Common myeloid progenitor, CD34-positive (primary cell): ENCODE data around the gene MPPED1.

ENCODE experiments used
- CTCF ChIA-PET: fragments of 350-600 bp; sonication (Branson Sonifier 250); formaldehyde crosslinking; loops from one replicate; lab custom pipeline; 2021; ENCODE audit warnings: antibody characterized with exemption; lab: Charles Lee
- POLR2A ChIA-PET: fragments of 350-600 bp; sonication (Branson Sonifier 250); formaldehyde crosslinking; loops from one replicate; lab custom pipeline; 2021; ENCODE audit warnings: antibody characterized with exemption; lab: Charles Lee
- DNase-seq, 3 donors: peaks; one replicate each; pipeline versions ENCODE4 v3.0.0 to v3.0.0-alpha.2; 2013
- H3K27ac ChIP-seq, 2 experiments: 1 replicate in 1 of 2; 2 replicates in 1 of 2; pipeline ENCODE4 v1.7.0; 2013; ENCODE audit warnings: inconsistent platforms in 2 of 2, low read length in 2 of 2, mild to moderate bottlenecking in 2 of 2, low read depth in 1 of 2, moderate library complexity in 1 of 2; ENCODE audit not compliant: severe bottlenecking in 2 of 2, insufficient read depth in 1 of 2, poor library complexity in 1 of 2
- H3K27me3 ChIP-seq, 5 experiments: replicated peaks in 2 of 5; 1 replicate in 3 of 5; 2 replicates in 2 of 5; pipeline versions ENCODE4 v1.6.1 to v1.7.0; 2013; ENCODE audit warnings: low read length in 4 of 5, mild to moderate bottlenecking in 2 of 5, moderate library complexity in 2 of 5, inconsistent platforms in 1 of 5; ENCODE audit not compliant: insufficient read depth in 5 of 5, control insufficient read depth in 4 of 5
- H3K36me3 ChIP-seq, 4 experiments: 1 replicate in 2 of 4; 2 replicates in 2 of 4; pipeline versions ENCODE4 v1.6.1 to v1.7.0; 2013; ENCODE audit warnings: low read length in 3 of 4, control low read depth in 1 of 4, mild to moderate bottlenecking in 1 of 4; ENCODE audit not compliant: control insufficient read depth in 4 of 4, insufficient read depth in 4 of 4
- H3K4me1 ChIP-seq, 4 experiments: 1 replicate in 3 of 4; 2 replicates in 1 of 4; pipeline versions ENCODE4 v1.6.1 to v1.7.1; 2013; ENCODE audit warnings: low read length in 3 of 4, mild to moderate bottlenecking in 3 of 4, control low read depth in 1 of 4, inconsistent platforms in 1 of 4, moderate library complexity in 1 of 4; ENCODE audit not compliant: control insufficient read depth in 4 of 4, insufficient read depth in 4 of 4; ENCODE audit errors: control extremely low read depth in 1 of 4
- H3K4me3 ChIP-seq, 7 experiments: 1 replicate in 4 of 7; 2 replicates in 3 of 7; pipeline versions ENCODE4 v1.5.1 to v1.7.0; 2013; ENCODE audit warnings: mild to moderate bottlenecking in 7 of 7, low read length in 6 of 7, moderate library complexity in 6 of 7, inconsistent platforms in 2 of 7, low read depth in 2 of 7, control low read depth in 1 of 7; ENCODE audit not compliant: insufficient read depth in 4 of 7, control insufficient read depth in 1 of 7; ENCODE audit errors: extremely low read depth in 1 of 7
- H3K9me3 ChIP-seq, 5 experiments: 1 replicate in 4 of 5; 2 replicates in 1 of 5; pipeline versions ENCODE4 v1.6.1 to v1.7.1; 2013; ENCODE audit warnings: low read length in 4 of 5, mild to moderate bottlenecking in 2 of 5, inconsistent platforms in 1 of 5, low read depth in 1 of 5, moderate library complexity in 1 of 5; ENCODE audit not compliant: control insufficient read depth in 4 of 5, insufficient read depth in 2 of 5; ENCODE audit errors: control extremely low read depth in 1 of 5
- WGBS: methylation state at CpG from one replicate; pipeline ENCODE4 v1.1.5; 2013; ENCODE audit not compliant: insufficient coverage; 5-methylcytosine and 5-hydroxymethylcytosine counted together

MPPED1 gene

GRCh38 chr22:43534916-43535315 lies 123.1 kb downstream of the MPPED1 start:
- Histone ChIP-seq H3K27me3 (peaks cover 0 to 1% (median 0%) of the 10 kb centered on the region in 5 experiments), H3K27ac (no peak overlapping the region), H3K4me3 (no peak overlapping the region), H3K9me3 (no peaks in the 10 kb centered on the region), H3K36me3 (no peaks in the 10 kb centered on the region), H3K4me1 (no peaks in the 10 kb centered on the region)
- no peak for DNase-seq
- ChIA-PET POLR2A (no interaction called here), CTCF (no interaction called here)
- WGBS: 96% methylated on average over 5 of the region's 6 CpGs

- H3K27me3 ChIP-seq: peaks cover 0 to 1% (median 0%) of the 10 kb centered on the region in 5 experiments
- H3K27ac ChIP-seq: no peak overlapping the region
- POLR2A ChIA-PET: no interaction called here
- no peaks in the 10 kb centered on the region for H3K9me3 ChIP-seq
- WGBS: 100% methylated on average over 6 of the region's 7 CpGs
- CTCF ChIA-PET: no interaction called here
- H3K4me1 ChIP-seq: no peaks in the 10 kb centered on the region
- no peaks in the 10 kb centered on the region for H3K36me3 ChIP-seq
- DNase-seq: no peak
- H3K4me3 ChIP-seq: no peak overlapping the region
Measured at GRCh38 chr22:43535336-43535735, 123.5 kb downstream of the MPPED1 start.

DNA sequence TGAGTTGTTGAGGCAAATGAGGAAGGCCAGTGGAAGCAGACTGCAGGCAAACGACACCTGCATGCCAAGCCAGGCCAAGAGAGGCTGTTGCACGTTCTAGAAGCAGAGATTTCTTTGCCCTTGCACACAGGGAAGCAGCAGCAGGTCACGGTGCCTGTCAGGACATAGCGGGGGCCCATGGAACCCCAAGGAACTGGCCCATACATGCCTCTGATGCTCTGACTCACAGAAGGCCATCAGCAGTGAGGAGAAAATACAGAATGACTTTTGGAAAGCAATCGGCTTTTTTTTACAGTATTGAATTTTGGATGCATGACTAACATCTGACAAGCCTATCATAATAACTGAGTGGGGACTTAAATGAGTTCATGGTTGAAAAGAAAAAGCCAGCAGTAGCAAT lies 123.9 kb downstream of the MPPED1 start:
- 80% methylated on average over 5 of the region's 5 CpGs for WGBS
- DNase-seq: no peak
- ChIA-PET CTCF (no interaction called here), POLR2A (no interaction called here)
- Histone ChIP-seq H3K4me1 (no peaks in the 10 kb centered on the region), H3K27ac (no peak overlapping the region), H3K27me3 (no peaks in the 10 kb centered on the region), H3K36me3 (no peaks in the 10 kb centered on the region), H3K9me3 (no peaks in the 10 kb centered on the region), H3K4me3 (no peak overlapping the region)

DNA sequence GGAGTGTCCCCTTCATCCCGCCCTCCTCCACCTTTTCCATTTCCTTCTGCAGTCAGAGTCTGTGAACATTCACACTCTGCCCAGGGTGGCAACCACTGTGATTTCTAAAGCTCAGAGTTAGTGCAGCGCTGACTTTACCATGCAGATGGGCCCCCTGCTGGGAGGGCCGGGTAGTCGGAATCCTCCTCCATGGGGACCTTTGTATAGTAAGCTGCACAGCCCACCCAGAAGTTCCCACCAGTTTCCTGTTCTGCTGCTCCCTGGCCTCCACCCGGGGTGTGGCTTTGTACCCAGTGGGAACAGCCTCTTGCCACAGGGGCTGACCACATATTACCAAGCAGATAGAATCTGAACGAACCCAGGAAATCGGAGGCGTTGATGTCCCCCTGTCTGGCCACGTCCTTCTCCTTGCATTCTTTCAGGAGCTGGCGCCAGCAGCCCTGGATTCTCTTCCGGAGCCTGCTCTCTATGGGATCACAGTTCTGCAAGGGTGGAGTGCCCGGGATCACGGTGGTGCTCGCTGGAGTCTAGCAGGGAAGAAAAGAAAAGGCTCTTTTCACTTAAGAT lies 125.3 kb downstream of the MPPED1 start:
- Histone ChIP-seq H3K4me1 (no peaks in the 10 kb centered on the region), H3K27ac (no peak overlapping the region), H3K27me3 (no peaks in the 10 kb centered on the region), H3K9me3 (no peaks in the 10 kb centered on the region), H3K4me3 (no peak overlapping the region), H3K36me3 (no peaks in the 10 kb centered on the region)
- POLR2A ChIA-PET: no interaction called here
- 91% methylated on average over 10 of the region's 14 CpGs for WGBS
- CTCF ChIA-PET: no interaction called here
- no peak for DNase-seq

DNA sequence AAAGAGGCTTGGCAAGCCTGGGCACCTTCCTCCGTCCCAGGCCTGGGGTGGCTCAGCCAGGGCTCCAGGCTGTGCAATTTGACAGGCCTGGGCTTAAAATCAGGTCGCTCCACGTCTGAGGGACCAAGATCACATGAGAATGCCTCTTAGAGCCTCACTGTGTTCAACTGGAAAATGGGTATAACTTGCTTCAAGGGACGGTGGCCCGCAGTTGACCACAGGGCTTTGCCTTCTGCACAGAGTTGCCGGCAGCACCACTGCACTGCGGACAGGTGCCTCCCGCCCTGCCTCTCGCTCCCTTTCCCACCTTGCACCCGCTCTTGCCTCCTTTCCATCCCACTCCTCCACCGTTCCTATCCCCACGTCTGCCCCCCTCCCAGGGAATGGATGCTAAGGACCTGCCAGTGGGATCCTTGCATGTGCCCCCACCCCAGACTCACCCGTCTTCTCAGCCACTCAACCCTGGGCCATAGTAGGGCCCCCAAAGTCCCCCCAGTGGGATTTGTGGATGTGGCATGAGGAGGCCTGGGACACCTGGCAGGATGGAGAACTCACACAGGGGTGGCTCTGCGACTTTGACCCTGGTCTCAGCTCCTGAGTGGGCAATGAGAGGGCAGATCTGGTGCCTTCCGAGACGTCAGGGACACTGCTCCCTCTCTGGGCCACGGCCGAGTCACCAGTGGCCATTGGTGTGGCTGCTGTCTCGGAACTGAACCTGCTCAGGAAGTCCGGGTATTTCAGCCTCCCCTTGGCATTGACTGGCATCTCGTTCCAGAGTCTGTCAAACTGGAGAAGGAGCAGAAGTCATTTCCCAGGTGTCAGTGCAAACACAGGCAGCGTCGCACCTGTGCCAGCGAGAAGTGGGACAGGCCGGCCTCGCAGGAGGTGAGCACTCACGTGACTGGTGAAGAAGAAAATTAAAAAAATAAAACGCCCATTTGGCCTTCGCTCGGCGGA lies 128.0 kb downstream of the MPPED1 start:
- CTCF ChIA-PET: no interaction called here
- H3K27ac ChIP-seq: no peak overlapping the region
- H3K4me3 ChIP-seq: no peak overlapping the region
- H3K36me3 ChIP-seq: no peaks in the 10 kb centered on the region
- no peak for DNase-seq
- 96% methylated on average over 30 of the region's 31 CpGs for WGBS
- H3K9me3 ChIP-seq: no peaks in the 10 kb centered on the region
- H3K27me3 ChIP-seq: no peaks in the 10 kb centered on the region
- H3K4me1 ChIP-seq: no peaks in the 10 kb centered on the region
- POLR2A ChIA-PET: no interaction called here

DNA sequence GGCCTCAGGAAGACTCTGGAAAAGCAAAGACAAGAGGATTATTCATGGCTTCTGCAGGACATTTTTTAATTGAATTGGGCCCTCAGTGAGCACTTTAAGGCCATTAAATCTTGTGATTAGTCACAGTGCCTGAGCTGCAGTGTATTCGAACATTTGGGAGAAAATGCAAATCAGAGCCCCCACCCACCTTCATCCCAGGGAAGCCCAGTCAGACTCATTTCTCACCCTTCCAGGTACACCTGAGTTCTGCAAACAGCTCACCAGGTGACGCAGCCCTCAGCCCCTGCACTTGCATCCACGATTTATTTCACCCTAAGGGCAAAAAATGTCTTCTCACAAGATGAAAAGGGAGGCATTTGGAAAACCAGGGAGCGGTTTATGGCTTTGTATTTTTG lies 128.7 kb downstream of the MPPED1 start:
- 100% methylated on average over 1 of the region's 4 CpGs for WGBS
- Histone ChIP-seq H3K36me3 (no peaks in the 10 kb centered on the region), H3K4me1 (no peaks in the 10 kb centered on the region), H3K4me3 (no peak overlapping the region), H3K9me3 (no peaks in the 10 kb centered on the region), H3K27ac (no peak overlapping the region), H3K27me3 (no peaks in the 10 kb centered on the region)
- DNase-seq: no peak
- ChIA-PET POLR2A (no interaction called here), CTCF (no interaction called here)

- Histone ChIP-seq H3K27ac (no peak overlapping the region), H3K27me3 (no peaks in the 10 kb centered on the region), H3K9me3 (no peaks in the 10 kb centered on the region), H3K4me1 (no peaks in the 10 kb centered on the region), H3K36me3 (no peaks in the 10 kb centered on the region), H3K4me3 (no peak overlapping the region)
- no peak for DNase-seq
- WGBS: 94% methylated on average over 3 of the region's 6 CpGs
- ChIA-PET POLR2A (no interaction called here), CTCF (no interaction called here)
Measured at GRCh38 chr22:43541022-43541421, 129.2 kb downstream of the MPPED1 start.
